OCI-LY7 (cell line): ENCODE measurements around the gene CALM3. TPM values are rescaled to one million over a fixed set of nuclear protein-coding genes. Genes with fewer than 3 reads are reported as not detected.

ENCODE experiments used
- BruUV-seq: library from RNA; stranded (reverse); fragments of 400-500 nt; replicated peaks from 2 replicates; lab custom pipeline; 2021; lab: Mats Ljungman, UMichigan
- CTCF ChIA-PET: fragments of 300-600 bp; sonication (Branson Sonifier 250); formaldehyde crosslinking; loops from one replicate; lab custom pipeline; 2022; ENCODE audit warnings: antibody characterized with exemption; ENCODE audit not compliant: unreplicated experiment; lab: Charles Lee
- POLR2A ChIA-PET: fragments of 300-600 bp; sonication (Branson Sonifier 250); formaldehyde crosslinking; loops from one replicate; lab custom pipeline; 2022; ENCODE audit warnings: antibody characterized with exemption; lab: Charles Lee
- DNase-seq: peaks from one replicate; pipeline ENCODE4 v3.0.0-alpha.2; 2015; ENCODE audit warnings: low spot score
- H2AFZ ChIP-seq: fragments of 200-600 bp; sonication (generic), shearing (Covaris generic); 2 replicates; pipeline ENCODE4 v1.6.1; 2014; ENCODE audit warnings: mild to moderate bottlenecking, antibody characterized with exemption, low read length, moderate library complexity
- H3K27ac ChIP-seq: fragments of 200-600 bp; sonication (generic); 2 replicates; pipeline ENCODE4 v1.5.1; 2014; ENCODE audit warnings: mixed run types, low read depth, mild to moderate bottlenecking, moderate library complexity, low read length, inconsistent platforms; ENCODE audit not compliant: poor library complexity, severe bottlenecking
- H3K36me3 ChIP-seq: fragments of 200-600 bp; sonication (generic); 2 replicates; pipeline ENCODE4 v1.6.1; 2014; ENCODE audit warnings: mild to moderate bottlenecking, antibody characterized with exemption, low read length, moderate library complexity, mixed read lengths; ENCODE audit not compliant: insufficient read depth
- H3K4me1 ChIP-seq: fragments of 200-600 bp; sonication (generic); 2 replicates; pipeline ENCODE4 v1.5.1; 2014; ENCODE audit warnings: mild to moderate bottlenecking, low read length; ENCODE audit not compliant: insufficient read depth, poor library complexity, severe bottlenecking
- H3K4me2 ChIP-seq: fragments of 200-600 bp; sonication (generic); 2 replicates; pipeline ENCODE4 v1.6.1; 2014; ENCODE audit warnings: mild to moderate bottlenecking, low read length
- H3K4me3 ChIP-seq: fragments of 200-600 bp; sonication (generic); 2 replicates; pipeline ENCODE4 v1.5.1; 2014; ENCODE audit warnings: mild to moderate bottlenecking, low read depth, low read length; ENCODE audit not compliant: poor library complexity, severe bottlenecking
- H3K79me2 ChIP-seq: fragments of 200-600 bp; sonication (generic); 2 replicates; pipeline ENCODE4 v1.6.1; 2016; ENCODE audit warnings: low read depth, mild to moderate bottlenecking, low read length, moderate library complexity, mixed read lengths; ENCODE audit not compliant: insufficient read depth
- H3K9me2 ChIP-seq: fragments of 200-600 bp; sonication (generic); 2 replicates; pipeline ENCODE4 v1.6.1; 2016; ENCODE audit warnings: mild to moderate bottlenecking, low read length, mixed read lengths; ENCODE audit not compliant: insufficient read depth
- H3K9me3 ChIP-seq: fragments of 200-600 bp; sonication (generic); 2 replicates; pipeline ENCODE4 v1.6.1; 2014; ENCODE audit warnings: mild to moderate bottlenecking, mixed run types, low read length, mixed read lengths
- H4K20me1 ChIP-seq: fragments of 200-600 bp; sonication (generic); 2 replicates; pipeline ENCODE4 v1.6.1; 2014; ENCODE audit warnings: mild to moderate bottlenecking, antibody characterized with exemption, low read length, moderate library complexity, mixed read lengths; ENCODE audit not compliant: insufficient read depth
- CTCF ChIP-seq: fragments of 200-600 bp; sonication (generic); conservative IDR thresholded peaks from 2 replicates; pipeline ENCODE4 v1.5.1; 2014; ENCODE audit warnings: mild to moderate bottlenecking, antibody characterized with exemption, low read length, moderate library complexity, mixed read lengths
- EZH2phosphoT487 ChIP-seq: fragments of 200-600 bp; sonication (generic); IDR thresholded peaks from 2 replicates; pipeline ENCODE4 v1.6.1; 2018; ENCODE audit warnings: low read depth, borderline replicate concordance, mild to moderate bottlenecking, mixed run types, antibody characterized with exemption, low read length, moderate library complexity, mixed read lengths
- intact Hi-C: fragments of 100-400 bp; cut with micrococcal nuclease; formaldehyde crosslinking; loops from one replicate; pipeline ENCODE4 v1.10.0; 2022; ENCODE audit not compliant: unreplicated experiment
- total RNA-seq, 2 experiments: library from RNA; depleted of rRNA in 1 of 2; stranded (reverse); fragments of >200 nt in 1 of 2; shearing (Covaris generic) in 1 of 2; gene quantifications; 2 replicates each; pipeline ENCODE4 v1.2.3, GENCODE V29; 2014 to 2022

The CALM3 gene
- total RNA-seq, 2 experiments from 2014 or later = 175 to 198 TPM

- no peak overlapping the region for H2AFZ ChIP-seq
- no peaks in the 10 kb centered on the region for H3K36me3 ChIP-seq
- no peaks in the 10 kb centered on the region for H4K20me1 ChIP-seq
- H3K9me2 ChIP-seq = no peaks in the 10 kb centered on the region
- BruUV-seq = no TSS peak
- DNase-seq = no peak
- no peaks in the 10 kb centered on the region for H3K9me3 ChIP-seq
- no peaks in the 10 kb centered on the region for H3K79me2 ChIP-seq
- POLR2A ChIA-PET = no interaction called here
- CTCF ChIA-PET = no interaction called here
- TF ChIP-seq EZH2phosphoT487 = no peak
- TF ChIP-seq CTCF = no peak
- no peak overlapping the region for H3K4me2 ChIP-seq
- intact Hi-C loops = no loop called here
- no peak overlapping the region for H3K27ac ChIP-seq
- H3K4me1 ChIP-seq = no peaks in the 10 kb centered on the region
- no peak overlapping the region for H3K4me3 ChIP-seq
Observed at GRCh38 chr19:46578450-46578849, 22.7 kb upstream of the CALM3 start.

- Histone ChIP-seq H3K79me2 (no peaks in the 10 kb centered on the region), H3K9me2 (no peaks in the 10 kb centered on the region), H4K20me1 (no peaks in the 10 kb centered on the region), H3K4me2 (no peak overlapping the region), H3K27ac (no peak overlapping the region), H3K9me3 (no peaks in the 10 kb centered on the region), H3K4me3 (no peak overlapping the region), H3K4me1 (no peaks in the 10 kb centered on the region), H3K36me3 (no peaks in the 10 kb centered on the region), H2AFZ (no peak overlapping the region)
- no peak for TF ChIP-seq EZH2phosphoT487
- TF ChIP-seq CTCF = peak; percentile 79
- CTCF ChIA-PET = interaction anchor here (0.5 kb wide), 1 partner anchor 18 kb away, joined by 5 read pairs; no protein-coding TSS in a partner anchor
- peak; percentile 47 for DNase-seq
- no TSS peak for BruUV-seq
- POLR2A ChIA-PET = no interaction called here
- intact Hi-C loops = no loop called here
Observed at GRCh38 chr19:46579361-46579879, 21.7 kb upstream of the CALM3 start.

- BruUV-seq = no TSS peak
- Histone ChIP-seq H3K4me3 (no peak overlapping the region), H3K4me2 (no peak overlapping the region), H3K36me3 (no peaks in the 10 kb centered on the region), H3K4me1 (no peaks in the 10 kb centered on the region), H3K79me2 (no peaks in the 10 kb centered on the region), H2AFZ (no peak overlapping the region), H3K27ac (no peak overlapping the region), H3K9me2 (no peaks in the 10 kb centered on the region), H3K9me3 (no peaks in the 10 kb centered on the region), H4K20me1 (no peaks in the 10 kb centered on the region)
- intact Hi-C loops = no loop called here
- no peak for TF ChIP-seq EZH2phosphoT487
- no peak for TF ChIP-seq CTCF
- ChIA-PET POLR2A (no interaction called here), CTCF (interaction anchor here (0.5 to 0.8 kb wide), 2 partner anchors 9 to 19 kb away, joined by 3 to 5 read pairs; no protein-coding TSS in a partner anchor)
- DNase-seq = no peak
Observed at GRCh38 chr19:46580247-46580646, 20.9 kb upstream of the CALM3 start.
